ENCODE data around the gene PGAM2.

Gene PGAM2

DNA sequence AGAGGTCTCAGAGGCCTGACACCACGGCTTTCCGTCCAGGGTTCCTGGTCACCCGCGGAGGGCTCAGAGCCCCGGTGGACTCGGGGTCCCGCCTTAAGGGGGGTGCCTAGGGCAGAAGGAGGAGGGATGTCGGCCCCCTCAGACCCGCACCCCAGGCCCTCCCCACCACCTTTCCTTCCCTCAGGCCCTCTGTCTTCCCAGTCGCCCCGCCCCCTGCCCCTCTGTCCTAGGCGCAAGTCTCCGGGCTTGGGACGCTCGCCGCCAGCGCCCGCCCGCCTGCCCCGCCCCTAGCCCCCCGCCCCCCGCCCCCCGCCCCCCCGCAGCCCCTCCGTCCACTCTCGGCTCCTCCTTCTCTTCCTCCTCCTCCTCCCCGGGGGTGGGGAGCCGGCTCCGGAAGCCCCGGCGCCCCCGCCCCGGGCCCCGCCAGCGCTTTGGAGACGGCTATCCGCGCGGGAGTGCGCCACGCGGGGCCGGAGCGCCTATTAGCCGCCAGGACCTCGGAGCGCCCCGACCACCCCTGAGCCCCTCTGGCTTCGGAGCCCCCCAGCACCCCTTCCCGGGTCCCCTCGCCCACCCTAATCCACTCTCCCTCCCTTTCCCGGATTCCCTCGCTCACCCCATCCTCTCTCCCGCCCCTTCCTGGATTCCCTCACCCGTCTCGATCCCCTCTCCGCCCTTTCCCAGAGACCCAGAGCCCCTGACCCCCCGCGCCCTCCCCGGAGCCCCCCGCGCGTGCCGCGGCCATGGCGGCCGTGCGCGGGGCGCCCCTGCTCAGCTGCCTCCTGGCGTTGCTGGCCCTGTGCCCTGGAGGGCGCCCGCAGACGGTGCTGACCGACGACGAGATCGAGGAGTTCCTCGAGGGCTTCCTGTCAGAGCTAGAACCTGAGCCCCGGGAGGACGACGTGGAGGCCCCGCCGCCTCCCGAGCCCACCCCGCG lies 38.8 kb upstream of the PGAM2 start, which contains the start of gene AEBP1:
Gene AEBP1, plus strand, starts transcription at position 423 of the 937 bp plus-strand sequence. Its CDS starts 321 bp downstream, at position 744.
- peak in 1 of 2 donors; percentile 38 for DNase-seq (ENCODE audit: low read depth in 2 of 2)

DNA sequence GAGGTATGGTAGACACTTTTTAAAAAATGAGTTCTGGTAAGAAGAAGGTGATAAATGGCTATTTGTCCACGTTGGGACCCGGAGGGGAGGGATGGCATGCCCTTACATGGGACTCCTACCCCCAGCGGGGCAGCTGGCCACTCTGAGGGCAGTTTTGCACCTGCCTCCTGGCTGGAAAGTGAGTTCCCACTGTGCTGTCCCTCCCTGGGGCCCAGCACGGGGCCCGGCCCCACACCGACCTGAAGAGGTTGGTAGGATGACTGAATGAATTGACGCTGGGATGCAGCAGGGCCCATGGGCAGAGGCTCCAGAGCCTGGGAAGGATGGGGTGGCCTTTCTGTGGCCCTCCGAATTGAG lies 38.2 kb upstream of the PGAM2 start:
- DNase-seq (ENCODE audit: low read depth in 2 of 2) = no peak

DNA sequence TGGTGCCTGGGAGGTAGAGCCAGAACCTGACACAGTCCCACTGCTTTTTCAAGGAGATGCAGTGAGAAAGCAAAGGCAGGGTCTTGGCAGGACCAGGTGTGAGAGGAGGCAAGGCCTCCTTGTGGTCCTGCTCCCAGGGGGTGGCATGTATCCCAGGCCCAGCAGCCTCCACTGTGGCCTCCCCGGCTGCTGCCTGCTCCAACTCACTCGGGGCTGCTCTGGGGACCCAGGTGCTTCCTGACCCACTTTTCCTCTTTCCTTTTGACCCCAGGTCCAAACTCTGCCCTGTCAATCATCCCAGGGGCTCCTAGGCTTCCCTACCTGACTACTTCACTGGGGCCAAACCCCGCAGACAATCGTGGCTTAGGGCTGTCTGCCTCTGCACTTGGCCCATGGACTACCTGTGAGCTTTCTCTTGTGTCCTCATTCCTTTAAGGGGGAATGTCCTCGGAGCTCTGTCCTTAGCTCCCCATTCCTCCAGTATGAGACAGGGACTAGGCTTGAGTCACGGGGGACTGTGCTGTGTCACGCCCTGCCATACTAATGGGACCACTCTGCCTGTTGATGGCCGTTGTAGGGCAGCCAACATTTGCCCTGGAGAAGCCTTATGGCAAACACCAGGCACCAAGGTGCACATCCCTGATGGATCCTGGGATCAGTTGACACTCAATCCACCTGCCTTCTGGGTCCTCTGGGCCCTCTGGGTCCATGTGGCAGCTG lies 37.6 kb upstream of the PGAM2 start:
- DNase-seq (ENCODE audit: low read depth in 2 of 2) = no peak

DNA sequence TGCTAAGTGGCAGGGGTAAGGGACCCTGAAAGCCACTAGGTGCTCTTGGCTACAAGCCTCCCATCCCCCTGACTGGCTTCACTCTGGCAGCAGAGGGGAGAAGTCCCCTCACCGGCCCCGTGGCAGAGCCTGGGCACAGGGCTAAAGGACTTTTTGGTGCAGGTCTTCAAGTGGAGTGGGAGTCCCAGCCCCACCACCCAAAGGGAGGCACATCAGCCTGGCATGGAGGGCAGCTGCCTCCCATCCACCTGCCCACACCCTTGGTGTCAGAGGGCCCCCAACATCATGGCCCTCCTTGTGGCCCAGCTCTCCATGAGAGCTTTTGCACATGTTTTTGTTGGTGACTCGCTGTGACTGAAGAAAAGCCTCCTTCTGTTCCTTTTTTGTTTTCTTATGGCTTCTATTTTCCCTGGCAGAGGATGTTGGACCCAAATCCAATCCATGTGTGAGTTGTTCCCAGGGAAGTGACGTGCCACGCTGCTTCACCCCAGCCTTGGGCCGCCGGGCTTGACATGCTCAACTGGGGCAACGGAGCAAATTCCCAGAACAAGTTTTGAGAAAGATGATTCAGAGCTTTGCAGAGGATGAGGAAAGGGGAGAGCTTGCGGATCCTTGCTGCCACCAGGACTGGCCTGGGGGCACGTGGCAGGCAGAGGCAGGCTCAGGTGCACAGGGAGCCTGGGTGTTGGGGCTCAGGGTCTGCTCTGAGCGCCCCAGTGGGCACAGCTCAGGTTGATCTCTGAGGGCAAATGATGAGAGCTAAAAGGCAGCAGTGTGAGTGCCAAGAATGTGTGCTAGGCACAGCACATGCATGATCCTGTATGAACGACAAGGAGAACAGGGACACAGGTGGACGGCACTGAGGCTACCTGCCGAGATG lies 36.8 kb upstream of the PGAM2 start:
- DNase-seq (ENCODE audit: low read depth in 2 of 2) = no peak

DNA sequence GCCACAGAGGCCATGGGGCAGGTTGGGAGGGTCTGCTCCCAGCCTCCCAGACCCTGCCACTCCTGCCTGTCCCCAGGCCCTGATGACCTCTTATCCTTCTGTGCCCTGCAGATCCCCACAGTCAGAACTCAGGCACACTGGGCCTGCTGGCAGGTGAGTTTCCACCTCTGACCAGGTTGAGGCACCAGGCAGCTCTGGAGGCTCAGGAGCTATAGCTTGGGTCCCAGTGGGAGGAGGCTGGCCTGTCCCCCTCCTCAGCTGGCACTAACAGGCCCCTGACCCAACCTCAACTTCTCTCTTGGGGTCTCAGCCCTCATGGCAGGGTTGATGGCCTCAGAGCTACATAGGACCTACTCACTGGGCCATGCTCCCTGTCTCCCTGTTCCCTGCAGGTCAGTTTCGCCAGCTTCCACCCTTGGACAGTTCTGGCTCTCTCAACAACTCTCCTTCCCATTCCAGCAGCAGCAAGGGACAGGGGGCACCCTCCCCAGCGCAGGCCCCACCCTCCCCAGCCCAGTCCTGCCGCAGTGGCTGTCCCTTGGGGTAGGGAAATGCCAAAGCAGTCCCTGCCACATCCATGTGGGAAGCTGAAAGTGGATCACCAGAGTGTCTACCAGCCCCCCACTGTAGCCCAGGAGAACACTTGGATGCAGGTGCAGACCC lies 36.1 kb upstream of the PGAM2 start:
- DNase-seq (ENCODE audit: low read depth in 2 of 2) = no peak

DNA sequence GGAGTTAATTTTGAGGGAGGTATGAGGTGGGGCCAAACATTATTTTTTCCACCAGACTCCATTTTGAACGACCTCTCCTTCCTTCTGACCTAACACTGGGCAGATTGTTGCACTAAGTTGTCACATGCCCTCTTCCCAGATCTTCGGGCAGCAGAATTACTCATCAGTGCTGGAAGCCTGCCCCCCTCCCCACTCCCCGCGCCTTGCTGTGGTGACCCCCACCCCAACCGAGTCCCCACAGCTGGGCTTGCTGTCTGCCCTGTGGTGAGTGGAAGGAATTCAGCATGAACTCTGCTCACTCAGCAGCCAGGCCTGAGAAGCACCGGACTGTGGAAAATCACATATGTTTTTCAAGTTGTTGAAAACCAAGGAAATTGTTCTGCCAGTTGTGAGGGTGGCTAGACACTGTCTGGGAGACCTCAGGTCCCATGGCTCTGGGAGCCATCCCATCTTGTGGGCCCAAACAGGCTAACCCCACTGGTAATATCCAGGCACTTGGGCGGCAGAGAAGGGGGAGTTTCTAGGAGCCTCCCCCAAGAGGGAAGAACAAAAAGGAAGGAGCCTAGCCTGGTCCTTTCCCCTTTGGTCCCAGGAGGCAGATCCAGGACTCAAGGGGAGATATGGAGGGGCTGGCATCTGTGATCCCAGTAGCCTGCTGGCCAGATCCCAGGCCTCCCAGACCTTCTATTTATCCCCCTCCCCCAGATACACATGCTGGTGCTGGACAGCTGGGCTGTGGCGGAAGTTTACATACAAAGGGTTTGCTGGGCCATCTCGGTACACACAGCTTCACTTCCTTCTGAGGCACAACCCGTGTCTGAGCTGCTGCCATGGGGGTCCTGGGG lies 35.3 kb upstream of the PGAM2 start:
- no peak for DNase-seq (ENCODE audit: low read depth in 2 of 2)

DNA sequence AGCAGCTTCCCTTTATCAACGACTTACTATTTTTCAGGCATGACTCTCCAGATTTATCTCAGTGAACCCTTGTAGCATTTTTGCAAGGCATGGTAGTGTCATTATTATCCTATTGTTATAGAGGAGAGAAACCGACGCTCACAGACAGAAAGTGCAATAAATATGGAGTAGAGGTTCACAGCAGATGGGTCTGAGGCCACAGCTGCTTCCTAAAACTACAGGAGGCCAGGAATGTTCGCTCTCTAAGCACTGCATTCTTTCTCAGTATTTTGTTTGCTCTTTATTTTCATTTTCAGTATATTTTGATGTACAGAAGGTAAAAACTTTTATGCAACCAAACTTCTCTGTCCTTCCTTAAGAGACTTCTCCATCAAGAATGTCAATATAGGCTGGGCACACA lies 34.3 kb upstream of the PGAM2 start:
- no peak for DNase-seq (ENCODE audit: low read depth in 2 of 2)

DNA sequence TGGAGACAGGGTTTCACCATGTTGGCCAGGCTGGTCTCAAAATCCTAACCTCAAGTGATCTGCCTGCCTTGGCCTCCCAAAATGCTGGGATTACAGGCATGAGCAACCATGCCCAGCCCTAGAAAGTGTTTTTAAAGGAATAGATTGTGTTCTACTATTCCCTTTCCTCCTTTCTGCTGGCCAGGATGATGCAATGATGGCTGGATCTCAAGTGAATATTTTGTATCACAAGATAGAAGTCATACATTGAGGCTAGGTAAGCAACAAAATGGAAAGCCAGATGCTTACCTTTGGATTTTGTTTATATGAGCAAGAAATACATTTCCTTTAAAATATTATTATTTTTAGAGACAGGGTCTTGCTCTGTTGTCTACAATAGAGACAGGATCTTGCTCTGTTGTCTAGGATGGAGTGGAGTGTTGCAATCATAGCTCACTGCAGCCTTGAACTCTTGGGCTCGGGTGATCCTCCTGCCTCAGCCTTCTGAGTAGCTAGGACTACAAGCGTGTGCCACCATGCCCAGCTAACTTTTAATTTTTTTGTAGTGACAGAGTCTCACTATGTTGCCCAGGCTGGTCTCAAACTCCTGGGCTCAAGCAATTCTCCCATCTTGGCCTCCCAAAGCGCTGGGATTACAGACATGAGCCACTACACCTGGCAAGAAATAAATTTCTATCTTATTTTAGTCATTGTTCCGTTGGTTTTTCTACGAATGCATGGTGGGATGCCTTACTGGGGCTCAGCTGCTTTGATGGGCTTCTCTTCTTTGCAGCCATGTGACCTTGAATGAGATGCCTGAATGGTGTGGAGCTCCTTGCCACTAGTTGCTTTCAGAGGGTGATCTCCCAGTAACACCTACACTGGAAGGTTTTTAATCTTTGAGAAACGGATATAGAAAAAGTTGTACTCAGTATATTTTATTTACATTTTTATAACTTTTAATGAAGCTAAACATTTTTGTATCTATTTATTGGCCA lies 33.0 kb upstream of the PGAM2 start:
- no peak for DNase-seq (ENCODE audit: low read depth in 2 of 2)

DNA sequence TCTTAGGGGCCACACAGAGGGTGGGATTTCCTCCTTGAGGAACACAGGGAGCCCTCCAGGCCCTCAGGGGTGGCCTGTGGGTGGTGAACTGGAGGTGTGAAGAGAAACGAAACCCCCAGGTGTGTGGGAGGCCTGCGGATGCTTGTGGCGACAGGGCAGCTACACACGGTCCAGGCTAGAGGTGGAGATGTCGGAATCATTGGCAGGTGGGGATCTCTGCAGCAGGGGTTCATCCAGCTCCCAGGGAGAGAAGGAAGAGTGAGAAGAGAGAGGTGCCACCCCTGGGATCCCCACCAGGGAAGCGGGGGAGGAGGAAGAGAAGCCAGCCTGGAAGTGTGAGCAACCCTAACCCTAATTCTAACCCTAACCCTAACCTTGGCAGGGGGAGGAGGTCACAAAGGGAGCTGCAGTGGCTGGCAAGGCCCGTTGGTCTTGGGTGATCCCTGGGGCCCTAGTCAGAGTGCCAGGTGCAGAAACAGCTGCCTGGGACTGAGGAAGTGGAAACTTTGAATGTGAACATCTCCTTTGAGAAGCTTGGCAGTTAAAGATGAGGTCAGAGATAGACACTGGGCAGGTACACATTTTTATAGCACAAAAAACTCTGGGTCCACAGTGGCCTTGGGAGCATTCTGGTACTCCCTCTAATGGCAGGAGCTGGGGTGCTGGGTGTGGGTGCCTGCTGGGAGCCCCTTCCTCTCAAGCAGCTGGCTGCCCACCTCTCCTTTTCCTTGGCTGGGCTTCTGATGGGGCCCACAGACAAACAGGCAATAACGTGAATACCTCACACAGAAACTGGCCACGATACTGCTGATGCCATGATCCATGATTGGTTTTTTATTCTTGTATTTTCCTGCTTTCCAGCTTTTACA lies 31.9 kb upstream of the PGAM2 start:
- no peak for DNase-seq (ENCODE audit: low read depth in 2 of 2)

DNA sequence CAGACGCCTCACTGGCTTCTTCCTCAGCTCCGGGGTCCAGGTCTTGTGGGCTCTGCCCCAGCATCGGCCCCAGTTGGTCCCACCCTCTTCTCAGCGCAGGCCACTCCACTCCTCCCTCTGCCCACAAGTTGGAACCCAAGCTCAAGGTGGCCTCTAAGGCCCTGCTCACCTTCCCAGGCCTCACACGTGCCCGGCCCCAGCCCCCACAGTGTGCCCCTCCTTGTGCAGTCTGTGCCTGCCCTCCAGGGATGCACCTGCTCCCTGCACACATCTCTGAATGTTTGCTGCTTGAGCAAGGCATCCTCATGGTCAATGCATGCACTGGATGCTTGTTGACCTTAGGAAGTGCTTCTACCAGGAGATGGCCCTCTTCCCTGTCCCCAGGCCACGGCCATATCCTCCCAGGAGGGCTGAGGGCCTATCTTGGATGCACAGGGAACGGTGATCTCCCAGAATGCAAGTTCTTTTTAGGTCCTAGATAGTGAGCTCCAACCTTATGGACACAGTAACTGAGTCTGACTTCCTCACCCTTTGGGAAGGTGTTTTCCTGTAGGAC lies 31.0 kb upstream of the PGAM2 start:
- no peak for DNase-seq (ENCODE audit: low read depth in 2 of 2)

DNA sequence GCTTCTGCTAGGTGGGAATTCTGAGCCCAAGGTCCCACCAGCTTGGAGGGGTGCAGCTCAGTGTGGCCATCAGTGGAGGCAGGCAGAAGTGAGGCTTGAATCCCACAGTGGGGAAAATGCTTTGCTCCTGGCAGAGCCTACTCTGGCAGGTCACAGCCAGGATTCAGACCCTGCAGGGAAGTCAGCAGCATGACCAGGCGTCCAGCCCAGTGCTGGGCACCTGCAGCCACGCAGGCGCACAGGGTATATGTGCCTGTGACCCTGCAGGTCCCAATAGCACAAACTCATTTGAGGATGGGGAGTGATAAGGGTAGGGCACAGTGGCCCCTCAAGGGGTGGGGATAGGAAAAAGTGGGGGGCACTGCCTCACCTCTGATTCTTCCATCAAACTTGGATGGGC lies 30.4 kb upstream of the PGAM2 start:
- no peak for DNase-seq (ENCODE audit: low read depth in 2 of 2)

DNA sequence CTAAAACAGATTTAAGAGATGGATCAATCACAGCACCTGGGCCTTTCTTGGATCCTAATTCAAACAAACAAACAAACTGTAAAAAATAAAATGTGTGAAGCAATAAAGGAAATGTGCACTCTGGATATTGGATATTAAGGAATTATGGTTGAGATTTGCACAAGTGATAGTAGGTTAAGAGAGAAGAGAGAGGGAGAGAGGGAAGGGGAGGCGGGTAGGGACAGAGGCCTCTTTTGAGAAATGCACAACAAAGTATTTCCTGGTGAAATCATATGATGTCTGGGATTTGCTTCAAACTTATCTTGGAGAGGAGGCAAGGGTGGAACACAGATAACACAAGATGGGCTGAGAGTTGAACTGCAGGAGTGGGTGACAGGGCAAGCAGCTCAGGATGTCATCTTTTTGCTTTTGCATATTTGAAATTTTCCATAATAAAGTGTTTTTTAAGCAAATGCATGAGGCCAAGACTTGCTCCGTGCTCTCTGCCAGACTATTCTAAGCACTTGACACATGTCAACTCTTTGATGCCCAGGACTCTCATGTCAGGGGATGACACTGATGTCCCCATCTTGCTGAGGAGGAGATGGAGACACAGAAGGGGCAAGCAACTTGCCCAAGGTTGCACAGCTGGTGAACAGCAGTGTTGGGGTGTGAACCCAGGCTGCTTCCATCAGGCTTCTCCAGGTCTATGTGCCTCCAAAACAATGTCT lies 29.7 kb upstream of the PGAM2 start:
- no peak for DNase-seq (ENCODE audit: low read depth in 2 of 2)

DNA sequence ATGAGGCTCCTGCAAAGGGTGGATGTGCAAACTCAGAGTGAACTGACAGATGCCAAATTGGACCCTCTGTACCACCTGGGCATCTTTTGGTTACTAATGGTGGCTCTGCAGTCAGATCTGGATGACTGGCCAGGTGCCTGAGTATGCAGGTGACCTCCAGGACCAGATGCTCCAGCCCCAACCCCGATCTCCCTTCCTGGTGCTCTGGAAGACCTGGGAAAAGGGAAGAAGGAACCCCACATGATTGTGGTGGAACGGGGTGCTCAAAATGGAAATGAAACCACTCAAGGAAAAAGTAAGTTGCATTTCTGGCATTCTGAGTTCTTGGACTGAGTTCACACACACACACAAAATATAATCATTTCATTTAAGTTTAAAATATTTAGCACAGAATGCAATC lies 29.0 kb upstream of the PGAM2 start:
- no peak for DNase-seq (ENCODE audit: low read depth in 2 of 2)

DNA sequence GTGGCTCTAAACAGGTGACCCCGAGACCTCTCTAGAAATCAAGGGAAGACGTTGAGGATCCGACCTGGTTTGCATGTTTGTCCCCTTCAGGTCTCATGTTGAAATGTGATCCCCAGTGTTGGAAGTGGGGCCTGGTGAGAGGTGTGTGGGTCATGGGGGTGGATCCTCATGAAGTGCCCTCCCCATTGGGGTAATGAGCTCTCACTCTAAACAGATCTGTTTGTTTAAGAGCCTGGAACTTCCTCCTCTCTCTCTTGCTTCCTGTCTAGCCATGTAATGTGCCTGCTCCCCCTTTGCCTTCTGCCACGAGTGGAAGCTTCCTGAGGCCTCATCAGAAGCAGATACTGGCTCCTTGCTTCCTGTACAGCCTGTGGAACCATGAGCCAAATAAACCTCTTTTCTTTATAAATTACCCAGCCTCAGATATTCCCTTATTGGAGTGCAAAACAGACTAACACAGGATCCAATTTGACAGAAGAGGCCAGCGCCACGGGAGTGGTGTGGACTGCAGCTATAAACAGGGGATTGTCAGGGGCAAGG lies 27.8 kb upstream of the PGAM2 start:
- no peak for DNase-seq (ENCODE audit: low read depth in 2 of 2)

DNA sequence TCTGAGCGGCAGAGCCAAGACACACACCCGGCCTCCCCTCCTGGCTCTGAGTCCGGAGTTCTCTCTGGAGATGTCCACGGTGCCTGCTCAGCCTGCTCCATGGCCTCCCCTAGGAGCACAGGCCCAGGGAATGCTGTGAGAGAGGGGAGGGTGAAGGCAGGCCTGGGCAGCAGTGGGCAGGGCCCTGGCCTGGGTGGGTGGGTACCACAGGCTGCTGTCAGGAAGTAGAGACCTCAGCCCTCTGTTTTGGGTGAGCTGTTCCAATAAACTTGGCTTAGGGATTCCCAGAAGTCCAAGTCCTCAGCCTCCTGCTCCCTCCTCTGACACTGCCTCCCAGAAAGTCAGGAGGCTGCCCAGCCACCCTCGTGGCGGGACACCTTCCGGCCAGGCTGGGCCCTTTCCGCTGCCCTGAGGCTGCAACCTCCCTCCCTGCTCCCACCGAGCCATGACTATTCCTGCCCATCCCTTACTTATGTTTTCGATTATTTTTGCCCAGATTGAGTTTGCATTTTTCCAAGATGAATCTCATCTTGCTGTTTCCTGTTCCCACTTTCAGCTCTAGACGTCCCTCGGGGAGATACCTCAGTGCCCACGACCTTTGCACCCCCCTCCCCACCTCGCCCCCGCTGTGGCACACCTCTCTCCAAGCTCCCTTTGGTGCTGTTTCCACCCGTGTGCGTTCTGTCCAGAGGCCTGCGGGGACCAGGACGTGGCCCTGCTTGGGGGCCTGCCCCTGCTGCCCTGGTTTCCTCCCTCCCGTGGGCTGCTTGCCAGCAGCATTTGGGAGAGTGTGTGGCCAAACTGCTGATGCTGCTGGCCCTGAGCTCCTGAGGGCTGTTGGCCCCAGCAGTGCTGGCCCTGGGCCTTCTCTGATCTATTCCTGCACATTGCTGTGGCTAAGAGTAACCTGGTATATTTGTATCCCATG lies 22.8 kb upstream of the PGAM2 start:
- no peak for DNase-seq (ENCODE audit: low read depth in 2 of 2)

DNA sequence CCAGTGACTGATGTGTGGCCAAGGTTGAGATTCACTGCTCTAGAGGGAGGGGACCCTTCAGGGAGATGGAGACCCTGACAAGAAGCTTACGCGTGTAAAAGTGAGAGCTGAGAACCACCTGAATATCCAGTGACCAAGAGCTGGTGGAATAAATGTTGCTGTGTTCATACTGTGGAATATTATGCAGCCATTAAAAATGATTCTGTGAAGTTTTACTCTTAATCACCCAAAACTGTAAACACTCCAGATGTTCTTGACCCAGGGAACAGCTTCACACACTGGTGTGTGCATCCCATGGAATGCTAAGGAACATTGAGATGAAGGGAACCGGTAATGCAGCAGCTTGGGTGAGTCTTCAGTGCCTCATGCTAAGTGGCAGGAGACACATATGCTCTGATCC lies 21.3 kb upstream of the PGAM2 start:
- DNase-seq (ENCODE audit: low read depth in 2 of 2) = no peak
